GM12801 (cell line): ENCODE results near the gene SERPINA10.

ENCODE experiments used
- CTCF ChIP-seq: IDR thresholded peaks from one replicate; pipeline ENCODE4 v1.5.1; 2011; ENCODE audit warnings: control low read depth; ENCODE audit not compliant: insufficient read length; ENCODE audit errors: extremely low read depth

Gene SERPINA10

DNA sequence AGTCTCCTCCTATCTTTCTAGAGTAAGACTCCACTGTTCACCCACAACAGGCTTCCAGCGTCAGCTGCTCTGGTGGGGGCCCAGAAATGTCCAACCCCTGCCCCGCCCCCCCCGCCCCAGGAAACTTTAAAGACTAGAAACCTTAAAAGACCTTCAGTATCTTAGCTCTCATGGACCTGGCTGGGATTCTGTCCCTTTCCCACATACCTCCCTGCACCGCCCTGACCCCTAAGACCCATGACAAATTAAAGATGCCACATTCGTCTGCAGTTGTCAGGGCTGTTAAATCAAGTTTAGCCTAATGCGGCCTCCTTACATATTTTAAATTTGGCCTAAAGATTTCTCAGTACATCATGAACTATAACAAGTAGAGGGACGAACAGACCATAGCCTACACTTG, 10.0 kb upstream of the SERPINA10 start:
- no peak for TF ChIP-seq CTCF

DNA sequence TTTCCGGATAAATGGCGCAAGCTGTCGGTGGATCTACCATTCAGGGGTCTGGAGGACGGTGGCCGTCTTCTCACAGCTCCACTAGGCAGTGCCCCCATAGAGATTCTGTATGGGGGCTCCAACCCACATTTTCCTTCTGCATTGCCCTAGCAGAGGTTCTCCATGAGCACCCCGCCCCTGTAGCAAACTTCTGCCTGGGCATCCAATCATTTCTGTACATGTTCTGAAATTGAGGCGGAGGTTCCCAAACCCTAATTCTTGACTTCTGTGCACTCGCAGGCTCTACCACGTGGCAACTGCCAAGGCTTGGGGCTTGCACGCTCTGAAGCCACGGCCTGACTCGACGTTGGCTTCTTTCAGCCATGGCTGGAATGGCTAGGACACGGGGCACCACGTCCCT, 5.1 kb upstream of the SERPINA10 start:
- TF ChIP-seq CTCF: no peak

DNA sequence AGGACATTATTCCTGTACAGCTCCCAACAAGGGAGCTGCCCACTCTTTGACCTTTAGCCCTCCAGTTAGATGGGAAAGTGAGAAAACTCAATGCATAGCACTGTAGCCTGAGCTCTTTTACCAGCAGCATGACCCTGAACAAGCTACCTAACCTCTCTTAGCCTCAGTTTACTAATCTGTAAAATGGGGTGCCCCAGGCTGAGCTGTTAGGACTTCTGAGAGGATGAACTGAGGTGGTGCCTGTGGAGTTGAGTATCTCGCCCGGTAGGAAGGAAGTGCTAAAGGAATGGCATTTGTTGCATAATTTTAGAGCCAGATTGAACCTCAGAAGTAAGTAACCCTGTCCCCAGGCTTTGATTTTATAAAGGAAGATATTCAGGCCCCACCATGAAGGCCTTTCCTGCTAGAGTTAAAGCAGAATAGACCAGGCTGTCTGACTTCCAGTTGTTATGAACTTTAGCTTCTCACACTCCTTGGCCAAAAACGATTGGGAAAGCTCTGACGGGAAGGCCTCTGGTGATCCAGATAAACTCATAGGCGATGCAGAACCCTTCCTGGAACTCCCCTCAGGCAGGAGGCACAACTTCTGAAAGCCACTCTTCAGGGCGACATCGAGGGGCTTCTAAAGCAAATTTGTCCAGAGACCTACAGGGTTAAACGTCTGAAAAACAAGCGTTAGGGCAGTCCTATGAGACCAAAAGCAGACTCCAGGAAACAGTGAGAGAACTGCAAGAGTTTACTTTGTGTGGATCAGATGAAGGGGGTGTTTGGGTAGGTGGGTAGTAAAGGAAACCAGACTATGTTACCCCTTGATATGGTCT, 2.5 kb upstream of the SERPINA10 start:
- no peak for TF ChIP-seq CTCF

- TF ChIP-seq CTCF: no peak
These were observed 483 bp upstream of the SERPINA10 start for GRCh38 chr14:94293578-94293924.

GRCh38 chr14:94292526-94292871, 569 bp downstream of the SERPINA10 start:
- no peak for TF ChIP-seq CTCF

DNA sequence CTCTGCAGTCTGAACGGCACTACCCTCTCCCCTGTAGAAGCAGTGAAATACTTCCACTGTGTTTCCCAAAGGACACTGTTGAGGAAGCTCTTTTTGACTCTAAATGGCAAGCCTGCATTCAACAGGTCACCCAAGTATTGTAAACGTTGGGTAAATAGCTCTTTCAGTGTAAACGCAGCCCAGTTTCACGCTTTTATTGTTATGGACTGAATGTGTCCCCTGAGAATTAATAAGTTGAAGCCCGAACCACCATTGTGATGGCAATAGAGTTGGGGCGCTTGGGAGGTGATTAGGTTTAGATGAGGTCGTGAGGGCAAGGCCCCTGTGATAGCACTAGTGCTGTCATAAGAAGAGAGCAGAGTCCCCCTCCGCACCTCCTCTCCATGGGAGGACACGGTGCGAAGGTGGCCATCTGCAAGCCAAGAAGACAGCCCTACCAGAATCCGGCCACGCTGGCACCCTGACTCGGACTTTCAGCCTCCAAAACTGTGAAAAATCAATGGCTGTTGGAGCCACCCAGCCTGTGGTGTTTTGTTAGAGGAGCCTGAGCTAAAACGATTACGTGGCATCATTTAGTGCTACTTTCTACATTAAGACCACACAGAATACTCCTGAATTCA, 1.1 kb downstream of the SERPINA10 start:
- TF ChIP-seq CTCF: no peak

- TF ChIP-seq CTCF: no peak
These were observed 1.7 kb downstream of the SERPINA10 start for GRCh38 chr14:94291159-94291905.
